Tibial nerve (tissue), 4 donors: Measurements from ENCODE around the gene DYNLT5.

ENCODE experiments used
- CTCF ChIP-seq, 5 experiments: fragments of 200-600 bp in 3 of 5; fragments of 450-650 bp in 2 of 5; sonication (generic) in 3 of 5; IDR thresholded peaks; one replicate each; pipeline ENCODE4 v1.5.1; 2016 to 2019; ENCODE audit warnings: antibody characterized with exemption in 5 of 5, mild to moderate bottlenecking in 3 of 5, moderate library complexity in 2 of 5
- EP300 ChIP-seq, 2 donors: sonication (generic); formaldehyde crosslinking; IDR thresholded peaks; one replicate each; pipeline ENCODE4 v1.6.1; 2017; ENCODE audit warnings: antibody characterized with exemption in 2 of 2, mild to moderate bottlenecking in 1 of 2

DNA sequence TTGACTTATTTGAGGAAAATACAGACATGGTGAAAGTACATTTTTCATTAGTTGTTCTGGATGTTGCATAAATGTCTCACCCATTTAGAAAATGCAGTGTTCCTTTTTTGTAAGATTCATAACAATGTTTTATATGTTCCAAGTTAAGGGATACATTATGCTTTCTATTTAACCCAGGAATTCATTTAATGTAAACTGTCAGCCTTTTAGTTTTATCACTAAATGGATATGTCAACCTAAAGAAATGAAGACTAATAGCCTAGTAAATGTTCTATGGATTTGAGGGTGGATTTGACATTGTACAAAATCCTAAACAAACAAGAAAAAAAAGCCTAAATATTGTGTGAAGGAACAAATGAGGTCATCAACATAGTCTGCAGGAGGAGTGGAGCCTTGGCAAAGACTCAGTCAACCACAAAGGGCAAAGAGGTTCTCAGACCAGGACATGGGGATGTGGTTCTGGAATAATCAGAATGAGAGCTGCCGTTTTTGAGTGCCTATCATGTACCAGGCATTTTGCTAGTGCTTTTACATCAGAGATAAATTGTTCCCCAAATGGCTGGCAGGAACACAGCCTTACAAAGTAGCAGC, 57.6 kb downstream of the DYNLT5 start:
- TF ChIP-seq CTCF (IDR thresholded peaks at IDR 0.05): no peak
- no peak for TF ChIP-seq EP300 (IDR thresholded peaks at IDR 0.05)
